Endothelial cell of umbilical vein (primary cell): ENCODE measurements around the gene SRM. TPM values are rescaled to one million over a fixed set of nuclear protein-coding genes. Genes with fewer than 3 reads are reported as not detected.

Experiments used
- BruUV-seq: library from RNA; stranded (reverse); fragments of 400-500 nt; replicated peaks from 2 replicates; lab custom pipeline; 2021; lab: Mats Ljungman, UMichigan
- CTCF ChIA-PET: fragments of 300-600, 350-600 bp; sonication (Branson Sonifier 250); formaldehyde crosslinking; loops from one replicate; lab custom pipeline; 2021; ENCODE audit warnings: antibody characterized with exemption, inconsistent platforms; lab: Charles Lee
- POLR2A ChIA-PET: fragments of 300-600, 350-600 bp; sonication (Branson Sonifier 250); formaldehyde crosslinking; loops from one replicate; lab custom pipeline; 2021; ENCODE audit warnings: antibody characterized with exemption, inconsistent platforms; lab: Charles Lee
- DNase-seq: peaks from one replicate; pipeline ENCODE4 v3.0.0-alpha.2; 2011; ENCODE audit warnings: low read depth, low spot score
- FAIRE-seq: peaks from 2 replicates; lab custom pipeline; 2011; peaks lifted over from hg19 to GRCh38; lab: Jason Lieb, UNC
- H2AFZ ChIP-seq: 2 replicates; pipeline ENCODE4 v1.6.0; 2012; ENCODE audit warnings: low read depth, low read length, control low read depth, inconsistent platforms
- H3K27ac ChIP-seq: 2 replicates; pipeline ENCODE4 v1.5.1; 2011; ENCODE audit warnings: low read depth, mild to moderate bottlenecking, control low read depth, low read length, moderate library complexity; ENCODE audit not compliant: insufficient read depth
- H3K27me3 ChIP-seq, 2 experiments: 2 replicates each; pipeline versions ENCODE4 v1.6.0 to v1.6.1; 2011; ENCODE audit warnings: low read length in 2 of 2, mixed read lengths in 1 of 2; ENCODE audit not compliant: control insufficient read depth in 2 of 2, insufficient read depth in 2 of 2
- H3K36me3 ChIP-seq, 2 experiments: 2 replicates in 1 of 2; 3 replicates in 1 of 2; pipeline ENCODE4 v1.5.1; 2011; ENCODE audit warnings: low read length in 2 of 2, mild to moderate bottlenecking in 1 of 2, moderate library complexity in 1 of 2; ENCODE audit not compliant: control insufficient read depth in 2 of 2, insufficient read depth in 2 of 2; ENCODE audit errors: extremely low read depth in 1 of 2
- H3K4me1 ChIP-seq: 3 replicates; pipeline ENCODE4 v1.5.1; 2011; ENCODE audit warnings: mild to moderate bottlenecking, low read length; ENCODE audit not compliant: control insufficient read depth, insufficient read depth; ENCODE audit errors: extremely low read depth
- H3K4me2 ChIP-seq: 2 replicates; pipeline ENCODE4 v1.6.1; 2011; ENCODE audit warnings: low read length, control low read depth, mixed read lengths; ENCODE audit not compliant: insufficient read depth
- H3K4me3 ChIP-seq, 3 experiments: fragments of 200-600 bp in 1 of 3; sonication (generic), shearing (Covaris generic) in 1 of 3; replicated peaks in 1 of 3; 2 replicates each; pipeline ENCODE4 v1.5.1; 2011 to 2016; ENCODE audit warnings: control low read depth in 3 of 3, low read length in 3 of 3, mild to moderate bottlenecking in 2 of 3, inconsistent platforms in 1 of 3, low read depth in 1 of 3, moderate library complexity in 1 of 3; ENCODE audit not compliant: insufficient read depth in 1 of 3
- H3K79me2 ChIP-seq: 2 replicates; pipeline ENCODE4 v1.6.0; 2012; ENCODE audit warnings: low read length, inconsistent platforms; ENCODE audit not compliant: control insufficient read depth, insufficient read depth
- H3K9ac ChIP-seq: replicated peaks from 2 replicates; pipeline ENCODE3; 2011; ENCODE audit warnings: low read length, control low read depth; ENCODE audit not compliant: insufficient read depth; ENCODE audit errors: extremely low read depth
- H3K9me1 ChIP-seq: replicated peaks from 3 replicates; pipeline ENCODE4 v1.6.0; 2011; ENCODE audit warnings: mild to moderate bottlenecking, low read length; ENCODE audit not compliant: control insufficient read depth, insufficient read depth; ENCODE audit errors: extremely low read depth
- H3K9me3 ChIP-seq: replicated peaks from 2 replicates; pipeline ENCODE4 v1.5.1; 2012; ENCODE audit warnings: low read length, inconsistent platforms; ENCODE audit not compliant: control insufficient read depth, insufficient read depth
- H4K20me1 ChIP-seq: replicated peaks from 2 replicates; pipeline ENCODE3; 2011; ENCODE audit warnings: mild to moderate bottlenecking, low read length; ENCODE audit not compliant: control insufficient read depth, insufficient read depth; ENCODE audit errors: extremely low read depth
- EZH2 ChIP-seq: IDR thresholded peaks from 2 replicates; pipeline ENCODE4 v1.6.1; 2012; ENCODE audit warnings: borderline replicate concordance, low read depth, mild to moderate bottlenecking, moderate library complexity, low read length, inconsistent platforms; ENCODE audit not compliant: severe bottlenecking
- FOS ChIP-seq: IDR thresholded peaks from 2 replicates; pipeline ENCODE4 v1.6.1; 2011; ENCODE audit warnings: mild to moderate bottlenecking, low read length, moderate library complexity, borderline replicate concordance; ENCODE audit not compliant: insufficient read depth
- GATA2 ChIP-seq: IDR thresholded peaks from 2 replicates; pipeline ENCODE4 v1.7.0; 2011; ENCODE audit warnings: low read depth, mild to moderate bottlenecking, moderate library complexity, mixed read lengths, low read length; ENCODE audit not compliant: insufficient read length, insufficient read depth
- JUN ChIP-seq: IDR thresholded peaks from 2 replicates; pipeline ENCODE4 v1.6.1; 2011; ENCODE audit warnings: borderline replicate concordance, low read depth; ENCODE audit not compliant: insufficient read length, insufficient read depth
- MYC ChIP-seq: IDR thresholded peaks from one replicate; pipeline ENCODE4 v1.6.1; 2011; ENCODE audit warnings: mild to moderate bottlenecking, low read depth, low read length
- POLR2A ChIP-seq: IDR thresholded peaks from 2 replicates; pipeline ENCODE4 v1.6.1; 2012; ENCODE audit warnings: low read depth, mild to moderate bottlenecking, control low read depth, low read length
- POLR2AphosphoS5 ChIP-seq: IDR thresholded peaks from 2 replicates; pipeline ENCODE4 v1.6.1; 2012; ENCODE audit warnings: low read depth, mild to moderate bottlenecking, control low read depth, low read length, moderate library complexity; ENCODE audit not compliant: insufficient read depth
- dilution Hi-C: fragments of 300-500 bp; cut with MboI; formaldehyde crosslinking; loops from one replicate; pipeline ENCODE4 v1.15.0; 2019; ENCODE audit warnings: low sequenced_read_pairs; ENCODE audit not compliant: extremely low pct_ligation_motif_present
- intact Hi-C: fragments of 100-400 bp; cut with micrococcal nuclease; formaldehyde crosslinking; loops from one replicate; pipeline ENCODE4 v1.10.0; 2022
- polyA plus RNA-seq, 4 experiments: library from polyadenylated mRNA; depleted of rRNA in 3 of 4; stranded (reverse) in 3 of 4; unstranded in 1 of 4; fragments of >200 nt; gene quantifications; 2 replicates each; pipeline versions ENCODE4 v1.2.1 to v1.2.3, GENCODE V29; 2011 to 2012; ENCODE audit warnings: missing spikeins in 1 of 4
- total RNA-seq: library from RNA; stranded (reverse); gene quantifications from 2 replicates; pipeline ENCODE4 v1.2.3, GENCODE V29; 2021
- TF ChIP-seq, protein P1 (sequence below): IDR thresholded peaks from 2 replicates; pipeline ENCODE4 v1.6.1; 2011; ENCODE audit not compliant: insufficient read depth, insufficient read length
- TF ChIP-seq, protein P2 (sequence below), 2 donors: IDR thresholded peaks; 1 replicate in 1 of 2; 2 replicates in 1 of 2; pipeline ENCODE4 v1.5.1; 2011; ENCODE audit warnings: low read length in 2 of 2, mild to moderate bottlenecking in 2 of 2, moderate library complexity in 2 of 2, control low read depth in 1 of 2, inconsistent platforms in 1 of 2, low read depth in 1 of 2; ENCODE audit not compliant: insufficient read depth in 1 of 2; ENCODE audit errors: extremely low read depth in 1 of 2

The SRM gene
- total and polyA plus RNA-seq, 2 donors (not counting 3 experiments of a cell fraction or from before 2014, with no cell fraction given), result 81.3 to 172 TPM

- dilution Hi-C loops (no loop called here), intact Hi-C loops (loop anchor here (2.0 kb wide), 2 partner anchors 86 to 506 kb away; partner anchors contain the start of gene EXOSC10)
- Histone ChIP-seq H3K27me3 (no peaks in the 10 kb centered on the region), H3K4me3 (peak overlapping the region; percentile 62 to 95 (median 95)), H3K36me3 (peaks cover 12 to 17% of the 10 kb centered on the region in 2 experiments), H3K9me1 (no peaks in the 10 kb centered on the region), H4K20me1 (peaks cover 15% of the 10 kb centered on the region), H3K4me1 (peaks cover 20% of the 10 kb centered on the region), H3K79me2 (peaks cover 44% of the 10 kb centered on the region), H3K9ac (peak overlapping the region; percentile 100), H3K9me3 (no peaks in the 10 kb centered on the region), H3K4me2 (peak overlapping the region; percentile 98), H2AFZ (no peak overlapping the region), H3K27ac (peak overlapping the region; percentile 100)
- ChIA-PET POLR2A (no interaction called here), CTCF (interaction anchor here (1.7 kb wide), 1 partner anchor 24 kb away, joined by 6 read pairs; no protein-coding TSS in a partner anchor)
- no peak for DNase-seq
- BruUV-seq, result TSS peak; percentile 33
- TF ChIP-seq POLR2AphosphoS5 (no peak), FOS (no peak), EZH2 (no peak), JUN (no peak), MYC (no peak), GATA2 (no peak), POLR2A (no peak)
- TF ChIP-seq, protein P1, sequence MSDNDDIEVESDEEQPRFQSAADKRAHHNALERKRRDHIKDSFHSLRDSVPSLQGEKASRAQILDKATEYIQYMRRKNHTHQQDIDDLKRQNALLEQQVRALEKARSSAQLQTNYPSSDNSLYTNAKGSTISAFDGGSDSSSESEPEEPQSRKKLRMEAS, result no peak
- TF ChIP-seq, protein P2, sequence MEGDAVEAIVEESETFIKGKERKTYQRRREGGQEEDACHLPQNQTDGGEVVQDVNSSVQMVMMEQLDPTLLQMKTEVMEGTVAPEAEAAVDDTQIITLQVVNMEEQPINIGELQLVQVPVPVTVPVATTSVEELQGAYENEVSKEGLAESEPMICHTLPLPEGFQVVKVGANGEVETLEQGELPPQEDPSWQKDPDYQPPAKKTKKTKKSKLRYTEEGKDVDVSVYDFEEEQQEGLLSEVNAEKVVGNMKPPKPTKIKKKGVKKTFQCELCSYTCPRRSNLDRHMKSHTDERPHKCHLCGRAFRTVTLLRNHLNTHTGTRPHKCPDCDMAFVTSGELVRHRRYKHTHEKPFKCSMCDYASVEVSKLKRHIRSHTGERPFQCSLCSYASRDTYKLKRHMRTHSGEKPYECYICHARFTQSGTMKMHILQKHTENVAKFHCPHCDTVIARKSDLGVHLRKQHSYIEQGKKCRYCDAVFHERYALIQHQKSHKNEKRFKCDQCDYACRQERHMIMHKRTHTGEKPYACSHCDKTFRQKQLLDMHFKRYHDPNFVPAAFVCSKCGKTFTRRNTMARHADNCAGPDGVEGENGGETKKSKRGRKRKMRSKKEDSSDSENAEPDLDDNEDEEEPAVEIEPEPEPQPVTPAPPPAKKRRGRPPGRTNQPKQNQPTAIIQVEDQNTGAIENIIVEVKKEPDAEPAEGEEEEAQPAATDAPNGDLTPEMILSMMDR (IDR thresholded peaks at IDR 0.05; ENCODE audit: extremely low read depth in 1 of 2, insufficient read depth in 1 of 2, low read depth in 1 of 2, low read length in 2 of 2), result no peak
- no peak for FAIRE-seq
Observed at GRCh38 chr1:11013160-11013531, 46.7 kb downstream of the SRM start.
